NCI-H460 (cell line): ENCODE measurements around the gene SOX30. TPM values are rescaled to one million over a fixed set of nuclear protein-coding genes. Genes with fewer than 3 reads are reported as not detected.

Experiments used
- DNase-seq: peaks from one replicate; pipeline ENCODE4 v3.0.0-alpha.2; 2016; ENCODE audit warnings: low read depth; ENCODE audit errors: extremely low read depth
- small RNA-seq, 2 experiments: library from RNA; depleted of rRNA; stranded (forward); fragments of <200 nt; gene quantifications; one replicate each; pipeline ENCODE3, GENCODE V24; 2014
- total RNA-seq: library from RNA; depleted of rRNA; stranded (reverse); fragments of >200 nt; shearing (Covaris generic); gene quantifications from 2 replicates; pipeline ENCODE4 v1.2.3, GENCODE V29; 2014; rRNA removed

The SOX30 gene
- total RNA-seq, 1 experiment from 2014 or later: not detected

- DNase-seq: no peak
Observed at GRCh38 chr5:157578079-157578780, 74.0 kb downstream of the SOX30 start.

- DNase-seq: no peak
Observed at GRCh38 chr5:157576678-157577077, 75.6 kb downstream of the SOX30 start.

Small RNA genes within 50 kb of the gene (small RNA-seq; reads per million reads assigned to genes)
- 0 reads per million in 2 experiments for gene RNU6-390P

Other genes starting within 250 kb of the SOX30 start
- 0.23 and 0.32 TPM in 2 replicates for gene NIPAL4, start 192.2 kb downstream of the SOX30 start, total RNA-seq
- 6.6 and 7.7 TPM in 2 replicates for gene ADAM19, start 76.7 kb downstream of the SOX30 start, total RNA-seq
- gene C5orf52, start 19.1 kb upstream of the SOX30 start, total RNA-seq: not detected in 2 replicates
- gene THG1L, start 79.0 kb upstream of the SOX30 start, total RNA-seq: 39.0 and 43.4 TPM in 2 replicates
- 4.9 and 6.2 TPM in 2 replicates for gene LSM11, start 91.3 kb upstream of the SOX30 start, total RNA-seq
- gene CLINT1, start 206.7 kb upstream of the SOX30 start, total RNA-seq: 80.4 and 103 TPM in 2 replicates